Endothelial cell (in vitro differentiated cells): Measurements from ENCODE around the gene RIPOR3. TPM values are rescaled to one million over a fixed set of nuclear protein-coding genes. Genes with fewer than 3 reads are reported as not detected.

ENCODE experiments used
- DNase-seq: peaks from one replicate; pipeline ENCODE4 v3.0.0; 2021; ENCODE audit warnings: low spot score
- H3K27ac Mint-ChIP-seq: one replicate; pipeline ENCODE4 v1.8.0; 2021; ENCODE audit warnings: mixed read lengths, inconsistent platforms; ENCODE audit not compliant: unreplicated experiment
- H3K27me3 Mint-ChIP-seq: one replicate; pipeline ENCODE4 v1.8.0; 2021; ENCODE audit warnings: mild to moderate bottlenecking, moderate library complexity, mixed read lengths, inconsistent platforms; ENCODE audit not compliant: unreplicated experiment
- H3K36me3 Mint-ChIP-seq: one replicate; pipeline ENCODE4 v1.8.0; 2021; ENCODE audit warnings: mild to moderate bottlenecking, low read depth, mixed read lengths, inconsistent platforms; ENCODE audit not compliant: unreplicated experiment
- H3K4me1 Mint-ChIP-seq: one replicate; pipeline ENCODE4 v1.8.0; 2021; ENCODE audit warnings: mild to moderate bottlenecking, mixed read lengths, inconsistent platforms; ENCODE audit not compliant: unreplicated experiment
- H3K4me3 Mint-ChIP-seq: one replicate; pipeline ENCODE4 v1.8.0; 2021; ENCODE audit warnings: mild to moderate bottlenecking, mixed read lengths, inconsistent platforms; ENCODE audit not compliant: unreplicated experiment
- H3K9me3 Mint-ChIP-seq: one replicate; pipeline ENCODE4 v1.8.0; 2021; ENCODE audit warnings: mixed read lengths, inconsistent platforms; ENCODE audit not compliant: unreplicated experiment
- CTCF ChIP-seq: fragments of 200-600 bp; sonication (generic); IDR thresholded peaks from one replicate; pipeline ENCODE4 v1.5.0; 2021; ENCODE audit warnings: antibody characterized with exemption; ENCODE audit not compliant: unreplicated experiment
- total RNA-seq: library from RNA; stranded (reverse); fragmentation: NEBNext Ultra II Directional; extraction: Animal tissue kit (Norgen Biotek cat#: 25700); gene quantifications from one replicate; pipeline ENCODE4 v1.2.1, GENCODE V29; 2021; ENCODE audit not compliant: unreplicated experiment

Gene RIPOR3
- total RNA-seq, 1 donor from 2014 or later = 11.2 TPM

DNA sequence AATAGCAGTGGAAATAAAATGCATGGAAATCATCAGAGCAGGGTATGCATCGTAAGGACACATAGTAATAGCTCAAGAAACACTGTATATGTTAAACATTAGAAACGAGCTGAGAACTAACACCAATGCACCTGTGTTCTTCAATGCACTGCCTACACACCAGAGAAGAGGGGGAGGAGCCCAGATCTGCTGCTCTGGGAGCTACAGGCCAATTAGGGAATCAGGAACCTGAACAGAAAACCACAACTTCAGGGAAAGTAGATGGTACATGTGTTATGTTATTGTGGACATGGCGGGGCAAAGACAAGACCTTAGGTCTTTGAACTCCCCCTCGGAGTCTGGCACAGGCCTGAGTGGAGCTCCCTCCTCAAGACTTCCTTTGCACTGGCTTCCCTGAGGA is 39.7 kb downstream of the RIPOR3 start:
- Mint-ChIP-seq H3K4me1 (no peaks in the 10 kb centered on the region), H3K4me3 (no peak overlapping the region), H3K27me3 (peaks cover 11% of the 10 kb centered on the region), H3K36me3 (peaks cover 4% of the 10 kb centered on the region), H3K9me3 (no peaks in the 10 kb centered on the region), H3K27ac (no peak overlapping the region)
- no peak for TF ChIP-seq CTCF
- no peak for DNase-seq

GRCh38 chr20:50649590-50649989 is 41.8 kb downstream of the RIPOR3 start:
- no peak for DNase-seq
- Mint-ChIP-seq H3K4me1 (peaks cover 13% of the 10 kb centered on the region), H3K27me3 (peaks cover 11% of the 10 kb centered on the region), H3K9me3 (no peaks in the 10 kb centered on the region), H3K4me3 (no peak overlapping the region), H3K36me3 (peaks cover 4% of the 10 kb centered on the region), H3K27ac (no peak overlapping the region)
- TF ChIP-seq CTCF = no peak

GRCh38 chr20:50648651-50649050 is 42.7 kb downstream of the RIPOR3 start:
- H3K27ac Mint-ChIP-seq = no peak overlapping the region
- peaks cover 13% of the 10 kb centered on the region for H3K4me1 Mint-ChIP-seq
- H3K36me3 Mint-ChIP-seq = peaks cover 4% of the 10 kb centered on the region
- TF ChIP-seq CTCF = no peak
- H3K9me3 Mint-ChIP-seq = no peaks in the 10 kb centered on the region
- no peak overlapping the region for H3K4me3 Mint-ChIP-seq
- DNase-seq = no peak
- peaks cover 10% of the 10 kb centered on the region for H3K27me3 Mint-ChIP-seq

- peaks cover 13% of the 10 kb centered on the region for H3K27me3 Mint-ChIP-seq
- peaks cover 4% of the 10 kb centered on the region for H3K36me3 Mint-ChIP-seq
- DNase-seq = no peak
- no peak overlapping the region for H3K27ac Mint-ChIP-seq
- H3K4me1 Mint-ChIP-seq = peaks cover 25% of the 10 kb centered on the region
- TF ChIP-seq CTCF = peak; percentile 49
- H3K9me3 Mint-ChIP-seq = no peaks in the 10 kb centered on the region
- H3K4me3 Mint-ChIP-seq = no peak overlapping the region
Observed at GRCh38 chr20:50646483-50646996, 44.8 kb downstream of the RIPOR3 start.

GRCh38 chr20:50645253-50646068 is 45.9 kb downstream of the RIPOR3 start:
- no peak overlapping the region for H3K4me3 Mint-ChIP-seq
- peak; percentile 71 for DNase-seq
- H3K36me3 Mint-ChIP-seq = peaks cover 4% of the 10 kb centered on the region
- H3K27me3 Mint-ChIP-seq = peaks cover 7% of the 10 kb centered on the region
- no peak for TF ChIP-seq CTCF
- no peaks in the 10 kb centered on the region for H3K9me3 Mint-ChIP-seq
- peak overlapping the region; percentile 82 for H3K27ac Mint-ChIP-seq
- peaks cover 25% of the 10 kb centered on the region for H3K4me1 Mint-ChIP-seq
